K562 (cell line): ENCODE results near the gene MIP. TPM values are rescaled to one million over a fixed set of nuclear protein-coding genes. Genes with fewer than 3 reads are reported as not detected.

Experiments used
- BRD9 ChIP-seq: fragments of 450-650 bp; IDR thresholded peaks from 2 replicates; pipeline ENCODE4 v1.6.1; 2018; ENCODE audit warnings: low read depth; ENCODE audit not compliant: partially characterized antibody
- HDAC6 ChIP-seq: IDR thresholded peaks from 2 replicates; pipeline ENCODE4 v1.6.1; 2012; ENCODE audit warnings: low read depth, mild to moderate bottlenecking, control low read depth, inconsistent platforms, low read length, moderate library complexity
- TAF1 ChIP-seq: IDR thresholded peaks from 2 replicates; pipeline ENCODE4 v1.6.1; 2011; ENCODE audit warnings: mild to moderate bottlenecking, low read length, moderate library complexity; ENCODE audit not compliant: insufficient read depth, control insufficient read depth, severe bottlenecking; ENCODE audit errors: extremely low read depth
- ZFP36 ChIP-seq: fragments of 150-350 bp; IDR thresholded peaks from 2 replicates; pipeline ENCODE4 v1.6.1; 2018; ENCODE audit warnings: low read length, low read depth; ENCODE audit not compliant: partially characterized antibody
- polyA plus RNA-seq, 8 experiments: library from polyadenylated mRNA; depleted of rRNA in 4 of 8; stranded (reverse) in 5 of 8; unstranded in 3 of 8; fragments of >200 nt; fragmentation: Nextera tagmentation in 2 of 8; fragmentation: Illumina TruSeq in 1 of 8; extraction: Ambion mirVana in 2 of 8; extraction: Trizol in 1 of 8; gene quantifications; 2 replicates each; pipeline versions ENCODE4 v1.2.1 to v1.2.3, GENCODE V29; 2011 to 2014; ENCODE audit warnings: inconsistent platforms in 1 of 8, missing spikeins in 1 of 8
- total RNA-seq, 7 experiments: library from RNA; depleted of rRNA in 6 of 7; stranded (reverse); fragments of >200 nt in 6 of 7; fragmentation: Illumina TruSeq in 2 of 7; extraction: Trizol in 2 of 7; gene quantifications; 2 replicates each; pipeline versions ENCODE4 v1.2.1 to v1.2.3, GENCODE V29; 2011 to 2021; ENCODE audit warnings: low replicate concordance in 1 of 7
- TF ChIP-seq, protein P1 (sequence below), 2 experiments: fragments of 250-450 bp in 1 of 2; fragments of 450-650 bp in 1 of 2; sonication (Bioruptor Pico) in 1 of 2; IDR thresholded peaks; 2 replicates each; pipeline versions ENCODE4 v1.6.1 to v1.8.0; 2016 to 2021; ENCODE audit warnings: mild to moderate bottlenecking in 2 of 2, moderate library complexity in 2 of 2, missing compliant biosample characterization in 1 of 2, missing genetic modification characterization in 1 of 2
- TF ChIP-seq, protein P2 (sequence below): fragments of 250-450 bp; sonication (Bioruptor Pico); IDR thresholded peaks from 2 replicates; pipeline ENCODE4 v1.8.0; 2021; ENCODE audit warnings: moderate library complexity, mild to moderate bottlenecking, inconsistent platforms
- TF ChIP-seq, protein P3 (sequence below): fragments of 450-650 bp; IDR thresholded peaks from 2 replicates; pipeline ENCODE4 v1.6.1; 2016; ENCODE audit warnings: mild to moderate bottlenecking, moderate library complexity
- TF ChIP-seq, protein P4 (sequence below): fragments of 250-450 bp; sonication (Bioruptor Pico); IDR thresholded peaks from 2 replicates; pipeline ENCODE4 v1.5.0; 2020; ENCODE audit warnings: mild to moderate bottlenecking, borderline replicate concordance
- TF ChIP-seq, protein P5 (sequence below): fragments of 450-650 bp; IDR thresholded peaks from 2 replicates; pipeline ENCODE4 v1.6.1; 2017; ENCODE audit warnings: antibody characterized with exemption

The MIP gene
- total and polyA plus RNA-seq, 9 of the 15 experiments (the other 6 are each of a cell fraction or from before 2014, with no cell fraction given) = 0.09 to 0.36 (median 0.19) TPM; not detected in 5

GRCh38 chr12:56468216-56469006, 14.0 kb upstream of the MIP start, which contains the start of gene SPRYD4 (continued):
- TF ChIP-seq, protein P1, sequence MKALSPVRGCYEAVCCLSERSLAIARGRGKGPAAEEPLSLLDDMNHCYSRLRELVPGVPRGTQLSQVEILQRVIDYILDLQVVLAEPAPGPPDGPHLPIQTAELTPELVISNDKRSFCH (CRISPR knock-in tag; IDR thresholded peaks at IDR 0.05) = no peak
- TF ChIP-seq, protein P1 (tag; IDR thresholded peaks at IDR 0.05) = no peak
- TF ChIP-seq, protein P2, sequence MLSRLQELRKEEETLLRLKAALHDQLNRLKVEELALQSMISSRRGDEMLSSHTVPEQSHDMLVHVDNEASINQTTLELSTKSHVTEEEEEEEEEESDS = no peak
- TF ChIP-seq, protein P3, sequence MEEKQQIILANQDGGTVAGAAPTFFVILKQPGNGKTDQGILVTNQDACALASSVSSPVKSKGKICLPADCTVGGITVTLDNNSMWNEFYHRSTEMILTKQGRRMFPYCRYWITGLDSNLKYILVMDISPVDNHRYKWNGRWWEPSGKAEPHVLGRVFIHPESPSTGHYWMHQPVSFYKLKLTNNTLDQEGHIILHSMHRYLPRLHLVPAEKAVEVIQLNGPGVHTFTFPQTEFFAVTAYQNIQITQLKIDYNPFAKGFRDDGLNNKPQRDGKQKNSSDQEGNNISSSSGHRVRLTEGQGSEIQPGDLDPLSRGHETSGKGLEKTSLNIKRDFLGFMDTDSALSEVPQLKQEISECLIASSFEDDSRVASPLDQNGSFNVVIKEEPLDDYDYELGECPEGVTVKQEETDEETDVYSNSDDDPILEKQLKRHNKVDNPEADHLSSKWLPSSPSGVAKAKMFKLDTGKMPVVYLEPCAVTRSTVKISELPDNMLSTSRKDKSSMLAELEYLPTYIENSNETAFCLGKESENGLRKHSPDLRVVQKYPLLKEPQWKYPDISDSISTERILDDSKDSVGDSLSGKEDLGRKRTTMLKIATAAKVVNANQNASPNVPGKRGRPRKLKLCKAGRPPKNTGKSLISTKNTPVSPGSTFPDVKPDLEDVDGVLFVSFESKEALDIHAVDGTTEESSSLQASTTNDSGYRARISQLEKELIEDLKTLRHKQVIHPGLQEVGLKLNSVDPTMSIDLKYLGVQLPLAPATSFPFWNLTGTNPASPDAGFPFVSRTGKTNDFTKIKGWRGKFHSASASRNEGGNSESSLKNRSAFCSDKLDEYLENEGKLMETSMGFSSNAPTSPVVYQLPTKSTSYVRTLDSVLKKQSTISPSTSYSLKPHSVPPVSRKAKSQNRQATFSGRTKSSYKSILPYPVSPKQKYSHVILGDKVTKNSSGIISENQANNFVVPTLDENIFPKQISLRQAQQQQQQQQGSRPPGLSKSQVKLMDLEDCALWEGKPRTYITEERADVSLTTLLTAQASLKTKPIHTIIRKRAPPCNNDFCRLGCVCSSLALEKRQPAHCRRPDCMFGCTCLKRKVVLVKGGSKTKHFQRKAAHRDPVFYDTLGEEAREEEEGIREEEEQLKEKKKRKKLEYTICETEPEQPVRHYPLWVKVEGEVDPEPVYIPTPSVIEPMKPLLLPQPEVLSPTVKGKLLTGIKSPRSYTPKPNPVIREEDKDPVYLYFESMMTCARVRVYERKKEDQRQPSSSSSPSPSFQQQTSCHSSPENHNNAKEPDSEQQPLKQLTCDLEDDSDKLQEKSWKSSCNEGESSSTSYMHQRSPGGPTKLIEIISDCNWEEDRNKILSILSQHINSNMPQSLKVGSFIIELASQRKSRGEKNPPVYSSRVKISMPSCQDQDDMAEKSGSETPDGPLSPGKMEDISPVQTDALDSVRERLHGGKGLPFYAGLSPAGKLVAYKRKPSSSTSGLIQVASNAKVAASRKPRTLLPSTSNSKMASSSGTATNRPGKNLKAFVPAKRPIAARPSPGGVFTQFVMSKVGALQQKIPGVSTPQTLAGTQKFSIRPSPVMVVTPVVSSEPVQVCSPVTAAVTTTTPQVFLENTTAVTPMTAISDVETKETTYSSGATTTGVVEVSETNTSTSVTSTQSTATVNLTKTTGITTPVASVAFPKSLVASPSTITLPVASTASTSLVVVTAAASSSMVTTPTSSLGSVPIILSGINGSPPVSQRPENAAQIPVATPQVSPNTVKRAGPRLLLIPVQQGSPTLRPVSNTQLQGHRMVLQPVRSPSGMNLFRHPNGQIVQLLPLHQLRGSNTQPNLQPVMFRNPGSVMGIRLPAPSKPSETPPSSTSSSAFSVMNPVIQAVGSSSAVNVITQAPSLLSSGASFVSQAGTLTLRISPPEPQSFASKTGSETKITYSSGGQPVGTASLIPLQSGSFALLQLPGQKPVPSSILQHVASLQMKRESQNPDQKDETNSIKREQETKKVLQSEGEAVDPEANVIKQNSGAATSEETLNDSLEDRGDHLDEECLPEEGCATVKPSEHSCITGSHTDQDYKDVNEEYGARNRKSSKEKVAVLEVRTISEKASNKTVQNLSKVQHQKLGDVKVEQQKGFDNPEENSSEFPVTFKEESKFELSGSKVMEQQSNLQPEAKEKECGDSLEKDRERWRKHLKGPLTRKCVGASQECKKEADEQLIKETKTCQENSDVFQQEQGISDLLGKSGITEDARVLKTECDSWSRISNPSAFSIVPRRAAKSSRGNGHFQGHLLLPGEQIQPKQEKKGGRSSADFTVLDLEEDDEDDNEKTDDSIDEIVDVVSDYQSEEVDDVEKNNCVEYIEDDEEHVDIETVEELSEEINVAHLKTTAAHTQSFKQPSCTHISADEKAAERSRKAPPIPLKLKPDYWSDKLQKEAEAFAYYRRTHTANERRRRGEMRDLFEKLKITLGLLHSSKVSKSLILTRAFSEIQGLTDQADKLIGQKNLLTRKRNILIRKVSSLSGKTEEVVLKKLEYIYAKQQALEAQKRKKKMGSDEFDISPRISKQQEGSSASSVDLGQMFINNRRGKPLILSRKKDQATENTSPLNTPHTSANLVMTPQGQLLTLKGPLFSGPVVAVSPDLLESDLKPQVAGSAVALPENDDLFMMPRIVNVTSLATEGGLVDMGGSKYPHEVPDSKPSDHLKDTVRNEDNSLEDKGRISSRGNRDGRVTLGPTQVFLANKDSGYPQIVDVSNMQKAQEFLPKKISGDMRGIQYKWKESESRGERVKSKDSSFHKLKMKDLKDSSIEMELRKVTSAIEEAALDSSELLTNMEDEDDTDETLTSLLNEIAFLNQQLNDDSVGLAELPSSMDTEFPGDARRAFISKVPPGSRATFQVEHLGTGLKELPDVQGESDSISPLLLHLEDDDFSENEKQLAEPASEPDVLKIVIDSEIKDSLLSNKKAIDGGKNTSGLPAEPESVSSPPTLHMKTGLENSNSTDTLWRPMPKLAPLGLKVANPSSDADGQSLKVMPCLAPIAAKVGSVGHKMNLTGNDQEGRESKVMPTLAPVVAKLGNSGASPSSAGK = peak; percentile 93
- TF ChIP-seq BRD9 = peak; percentile 81
- TF ChIP-seq HDAC6 = no peak
- no peak for TF ChIP-seq ZFP36
- peak; percentile 97 for TF ChIP-seq TAF1
- TF ChIP-seq, protein P4, sequence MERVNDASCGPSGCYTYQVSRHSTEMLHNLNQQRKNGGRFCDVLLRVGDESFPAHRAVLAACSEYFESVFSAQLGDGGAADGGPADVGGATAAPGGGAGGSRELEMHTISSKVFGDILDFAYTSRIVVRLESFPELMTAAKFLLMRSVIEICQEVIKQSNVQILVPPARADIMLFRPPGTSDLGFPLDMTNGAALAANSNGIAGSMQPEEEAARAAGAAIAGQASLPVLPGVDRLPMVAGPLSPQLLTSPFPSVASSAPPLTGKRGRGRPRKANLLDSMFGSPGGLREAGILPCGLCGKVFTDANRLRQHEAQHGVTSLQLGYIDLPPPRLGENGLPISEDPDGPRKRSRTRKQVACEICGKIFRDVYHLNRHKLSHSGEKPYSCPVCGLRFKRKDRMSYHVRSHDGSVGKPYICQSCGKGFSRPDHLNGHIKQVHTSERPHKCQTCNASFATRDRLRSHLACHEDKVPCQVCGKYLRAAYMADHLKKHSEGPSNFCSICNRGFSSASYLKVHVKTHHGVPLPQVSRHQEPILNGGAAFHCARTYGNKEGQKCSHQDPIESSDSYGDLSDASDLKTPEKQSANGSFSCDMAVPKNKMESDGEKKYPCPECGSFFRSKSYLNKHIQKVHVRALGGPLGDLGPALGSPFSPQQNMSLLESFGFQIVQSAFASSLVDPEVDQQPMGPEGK = no peak
- TF ChIP-seq, protein P5, sequence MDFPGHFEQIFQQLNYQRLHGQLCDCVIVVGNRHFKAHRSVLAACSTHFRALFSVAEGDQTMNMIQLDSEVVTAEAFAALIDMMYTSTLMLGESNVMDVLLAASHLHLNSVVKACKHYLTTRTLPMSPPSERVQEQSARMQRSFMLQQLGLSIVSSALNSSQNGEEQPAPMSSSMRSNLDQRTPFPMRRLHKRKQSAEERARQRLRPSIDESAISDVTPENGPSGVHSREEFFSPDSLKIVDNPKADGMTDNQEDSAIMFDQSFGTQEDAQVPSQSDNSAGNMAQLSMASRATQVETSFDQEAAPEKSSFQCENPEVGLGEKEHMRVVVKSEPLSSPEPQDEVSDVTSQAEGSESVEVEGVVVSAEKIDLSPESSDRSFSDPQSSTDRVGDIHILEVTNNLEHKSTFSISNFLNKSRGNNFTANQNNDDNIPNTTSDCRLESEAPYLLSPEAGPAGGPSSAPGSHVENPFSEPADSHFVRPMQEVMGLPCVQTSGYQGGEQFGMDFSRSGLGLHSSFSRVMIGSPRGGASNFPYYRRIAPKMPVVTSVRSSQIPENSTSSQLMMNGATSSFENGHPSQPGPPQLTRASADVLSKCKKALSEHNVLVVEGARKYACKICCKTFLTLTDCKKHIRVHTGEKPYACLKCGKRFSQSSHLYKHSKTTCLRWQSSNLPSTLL = no peak
